HepG2 (cell line): ENCODE measurements around the gene CDT1. TPM values are rescaled to one million over a fixed set of nuclear protein-coding genes. Genes with fewer than 3 reads are reported as not detected.

Experiments used
- ATAC-seq: fragments of 200-7000 bp; cut with Tn5 transposase; 3 replicates; pipeline ENCODE4 v1.9.1; 2020; ENCODE audit warnings: mild to moderate bottlenecking, moderate library complexity
- BruUV-seq: library from RNA; stranded (reverse); fragments of 400-500 nt; replicated peaks from 2 replicates; lab custom pipeline; 2021; lab: Mats Ljungman, UMichigan
- CTCF ChIA-PET: fragments of 300-600 bp; formaldehyde crosslinking; extraction: SDS; loops from one replicate; lab custom pipeline; 2021; ENCODE audit warnings: low total read pairs, inconsistent platforms, low intra/inter-chr PET ratio; lab: Yijun Ruan, JAX
- POLR2A ChIA-PET: fragments of 350-600 bp; sonication (Branson Sonifier 250); formaldehyde crosslinking; loops from one replicate; lab custom pipeline; 2020; ENCODE audit warnings: antibody characterized with exemption, inconsistent platforms; lab: Yijun Ruan, JAX
- DNase-seq: peaks from one replicate; pipeline ENCODE4 v3.0.0-alpha.2; 2015; ENCODE audit warnings: low spot score
- FAIRE-seq: peaks from 3 replicates; lab custom pipeline; 2011; peaks lifted over from hg19 to GRCh38; lab: Jason Lieb, UNC
- H2AFZ ChIP-seq: one replicate; pipeline ENCODE4 v1.6.1; 2011; ENCODE audit warnings: low read length, inconsistent platforms
- H3K27ac ChIP-seq: fragments of 300-600 bp; 3 replicates; pipeline ENCODE4 v1.8.0; 2011; ENCODE audit warnings: mixed run types, mild to moderate bottlenecking, mixed read lengths, low read length, inconsistent platforms; ENCODE audit not compliant: insufficient read depth; ENCODE audit errors: extremely low read length
- H3K27me3 ChIP-seq, 2 experiments: fragments of 200-600 bp in 1 of 2; 2 replicates in 1 of 2; 3 replicates in 1 of 2; pipeline versions ENCODE4 v1.6.0 to v1.8.0; 2011; ENCODE audit warnings: low read length in 2 of 2, mild to moderate bottlenecking in 2 of 2, moderate library complexity in 2 of 2, inconsistent platforms in 1 of 2; ENCODE audit not compliant: insufficient read depth in 2 of 2, control insufficient read depth in 1 of 2
- H3K36me3 ChIP-seq, 2 experiments: fragments of 200-600 bp in 1 of 2; replicated peaks in 1 of 2; 2 replicates in 1 of 2; 3 replicates in 1 of 2; pipeline versions ENCODE4 v1.5.1 to v1.8.0; 2011; ENCODE audit warnings: low read length in 2 of 2, inconsistent platforms in 1 of 2; ENCODE audit not compliant: insufficient read depth in 2 of 2, control insufficient read depth in 1 of 2
- H3K4me1 ChIP-seq: 2 replicates; pipeline ENCODE4 v1.5.1; 2012; ENCODE audit warnings: low read length, inconsistent platforms; ENCODE audit not compliant: insufficient read depth
- H3K4me2 ChIP-seq: 2 replicates; pipeline ENCODE4 v1.6.0; 2011; ENCODE audit warnings: low read depth, low read length, inconsistent platforms
- H3K4me3 ChIP-seq, 3 experiments: fragments of 200-600 bp in 1 of 3; sonication (generic), shearing (Covaris generic) in 1 of 3; replicated peaks in 1 of 3; 2 replicates each; pipeline ENCODE4 v1.5.1; 2011 to 2016; ENCODE audit warnings: low read length in 3 of 3, inconsistent platforms in 2 of 3, low read depth in 2 of 3, mild to moderate bottlenecking in 2 of 3, control low read depth in 1 of 3, mixed read lengths in 1 of 3; ENCODE audit not compliant: insufficient read depth in 1 of 3
- H3K79me2 ChIP-seq: one replicate; pipeline ENCODE4 v1.6.1; 2011; ENCODE audit warnings: low read length, inconsistent platforms; ENCODE audit not compliant: insufficient read depth
- H3K9ac ChIP-seq: 2 replicates; pipeline ENCODE4 v1.6.0; 2011; ENCODE audit warnings: mild to moderate bottlenecking, low read depth, low read length, inconsistent platforms; ENCODE audit not compliant: insufficient read depth
- H3K9me3 ChIP-seq: 2 replicates; pipeline ENCODE4 v1.5.1; 2012; ENCODE audit warnings: mild to moderate bottlenecking, low read length
- H4K20me1 ChIP-seq: 2 replicates; pipeline ENCODE4 v1.6.0; 2011; ENCODE audit warnings: inconsistent platforms, mild to moderate bottlenecking, low read length, moderate library complexity; ENCODE audit not compliant: insufficient read depth
- ETV5 ChIP-seq: IDR thresholded peaks from 2 replicates; pipeline ENCODE4 v1.6.1; 2018; ENCODE audit warnings: missing biosample characterization, missing genetic modification reagents, inconsistent platforms, borderline replicate concordance
- POLR2A ChIP-seq, 2 experiments: IDR thresholded peaks; 2 replicates each; pipeline ENCODE4 v1.6.1; 2011; ENCODE audit warnings: low read depth in 2 of 2, low read length in 2 of 2, mild to moderate bottlenecking in 1 of 2, moderate library complexity in 1 of 2; ENCODE audit not compliant: insufficient read depth in 1 of 2
- TBX3 ChIP-seq: fragments of 450-650 bp; IDR thresholded peaks from 2 replicates; pipeline ENCODE4 v1.6.1; 2017; ENCODE audit warnings: antibody characterized with exemption, mild to moderate bottlenecking, inconsistent platforms, borderline replicate concordance
- ZFX ChIP-seq: sonication (generic); formaldehyde crosslinking; IDR thresholded peaks from 2 replicates; pipeline ENCODE4 v1.4.0; 2020; ENCODE audit warnings: mild to moderate bottlenecking, low read depth, missing genetic modification reagents, moderate library complexity
- WGBS: methylation state at CpG from one replicate; pipeline ENCODE4 v1.1.6; 2017; ENCODE audit warnings: low lambda C conversion rate; 5-methylcytosine and 5-hydroxymethylcytosine counted together
- in situ Hi-C: cut with HindIII; loops from 2 replicates; pipeline ENCODE4 v1.10.0; 2017; ENCODE audit warnings: low pct_unique_long_range_greater_than_20kb; ENCODE audit not compliant: extremely low pct_ligation_motif_present
- intact Hi-C: fragments of 100-400 bp; cut with micrococcal nuclease; formaldehyde crosslinking; loops from one replicate; pipeline ENCODE4 v1.10.0; 2022; ENCODE audit not compliant: unreplicated experiment
- polyA plus RNA-seq, 8 experiments: library from polyadenylated mRNA; depleted of rRNA in 3 of 8; stranded (reverse) in 7 of 8; unstranded in 1 of 8; fragments of >200 nt; fragmentation: Illumina TruSeq in 4 of 8; extraction: Trizol in 4 of 8; gene quantifications; 2 replicates each; pipeline versions ENCODE4 v1.2.1 to v1.2.3, GENCODE V29; 2011 to 2016; ENCODE audit warnings: low read depth in 4 of 8, missing spikeins in 1 of 8, mixed read lengths in 1 of 8; ENCODE audit not compliant: insufficient read depth in 1 of 8
- total RNA-seq, 5 experiments: library from RNA; depleted of rRNA; stranded (reverse); fragments of >200 nt; fragmentation: Illumina TruSeq; extraction: Trizol; gene quantifications; 2 replicates each; pipeline ENCODE4 v1.2.3, GENCODE V29; 2016; ENCODE audit warnings: low read depth in 1 of 5
- TF ChIP-seq, protein P1 (sequence below), 2 experiments: fragments of 450-650 bp in 1 of 2; sonication (generic) in 1 of 2; formaldehyde crosslinking in 1 of 2; IDR thresholded peaks; 2 replicates each; pipeline versions ENCODE4 v1.6.1 to v1.8.0; 2016 to 2022; ENCODE audit warnings: antibody characterized with exemption in 1 of 2, mild to moderate bottlenecking in 1 of 2, missing genetic modification reagents in 1 of 2
- TF ChIP-seq, protein P2 (sequence below): IDR thresholded peaks from 2 replicates; pipeline ENCODE4 v1.6.1; 2016; ENCODE audit warnings: mild to moderate bottlenecking, missing biosample characterization, missing genetic modification reagents
- TF ChIP-seq, protein P3 (sequence below): sonication (generic); formaldehyde crosslinking; IDR thresholded peaks from 2 replicates; pipeline ENCODE4 v1.8.0; 2022; ENCODE audit warnings: missing genetic modification reagents, mild to moderate bottlenecking, borderline replicate concordance
- TF ChIP-seq, protein P4 (sequence below): sonication (generic); formaldehyde crosslinking; IDR thresholded peaks from 2 replicates; pipeline ENCODE4 v1.5.0; 2020; ENCODE audit warnings: mild to moderate bottlenecking, missing genetic modification reagents

Gene CDT1
- total and polyA plus RNA-seq, 2 of the 13 experiments (the other 11 are each of a cell fraction or from before 2014, with no cell fraction given), result 23.1 to 23.8 TPM

DNA sequence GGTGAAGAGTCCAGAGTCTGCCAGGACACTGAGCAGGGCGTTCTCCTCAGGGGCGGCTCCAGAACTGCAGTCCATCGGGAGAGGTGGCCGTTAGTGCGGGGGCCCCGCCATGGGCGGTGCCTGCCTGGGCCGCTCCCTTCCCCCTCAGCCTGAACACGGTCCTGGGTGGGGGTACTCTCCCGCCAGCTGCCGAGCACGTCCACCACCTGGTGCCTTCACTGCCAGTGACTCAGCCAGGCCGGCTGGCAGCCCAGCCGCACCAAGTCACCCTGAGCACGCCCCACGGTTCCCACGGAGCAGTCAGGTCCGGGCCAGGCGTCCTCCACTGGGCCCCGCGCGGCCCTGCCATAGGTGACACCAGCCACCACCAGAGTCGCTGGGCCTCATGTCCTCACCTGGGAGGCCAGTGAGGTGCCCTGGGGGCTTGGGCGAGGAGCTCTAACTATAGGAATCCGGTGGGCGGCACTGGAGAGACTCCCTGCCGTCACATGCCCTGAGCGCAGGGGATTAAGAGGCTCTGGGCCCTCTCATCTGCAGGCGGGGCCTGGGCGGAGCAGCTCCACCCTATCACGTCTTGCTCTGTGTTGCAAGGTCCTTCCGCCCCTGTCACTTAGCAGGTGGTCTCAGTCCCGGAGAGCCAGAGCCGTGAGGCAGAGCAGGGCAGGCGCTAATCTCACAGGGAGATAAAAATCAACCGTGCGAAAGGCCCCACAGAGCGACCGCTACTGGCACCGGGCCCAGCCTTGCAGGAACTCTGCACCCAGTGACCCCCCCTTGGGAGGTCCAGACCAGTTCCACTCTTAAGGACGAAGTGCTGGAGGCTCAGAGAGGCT lies 32.9 kb upstream of the CDT1 start:
- intact Hi-C loops, result loop anchor here (1.0 to 2.0 kb wide), 2 partner anchors 14 to 22 kb away; partner anchors contain the start of gene PIEZO1
- in situ Hi-C loops, result no loop called here
- Histone ChIP-seq H3K79me2 (peaks cover 35% of the 10 kb centered on the region), H3K36me3 (peaks cover 0 to 4% of the 10 kb centered on the region in 2 experiments; a peak in 2 of 5 replicates), H3K9me3 (no peaks in the 10 kb centered on the region), H3K4me1 (peaks cover 36% of the 10 kb centered on the region), H3K4me2 (peak overlapping the region; percentile 43), H4K20me1 (peaks cover 16% of the 10 kb centered on the region; the same call in 1 of the 2 replicates), H3K4me3 (peak overlapping the region in 2 of 3 experiments; percentile 19 to 41; a peak in 3 of 6 replicates), H3K9ac (peak overlapping the region; percentile 32), H3K27ac (peak overlapping the region; percentile 26), H2AFZ (no peak overlapping the region), H3K27me3 (no peaks in the 10 kb centered on the region)
- POLR2A ChIA-PET, result interaction anchor here (1.0 to 1.6 kb wide), 6 partner anchors 9 to 40 kb away, joined by 3 to 8 read pairs (median 5); partner anchors contain the start of gene PIEZO1
- ATAC-seq (peak; percentile 64), DNase-seq (peak; percentile 81), FAIRE-seq (peak; percentile 86)
- 58% methylated on average over 21 of the region's 41 CpGs for WGBS
- CTCF ChIA-PET, result no interaction called here
- BruUV-seq, result no TSS peak
- TF ChIP-seq ETV5 (CRISPR knock-in tag) (peak; percentile 40), TBX3 (peak; percentile 15; the same call in 1 of the 2 replicates), POLR2A (IDR thresholded peaks at IDR 0.05; ENCODE audit: insufficient read depth in 1 of 2, low read depth in 2 of 2, low read length in 2 of 2) (0 out of 4 replicates have a peak, but pooled peaks of 1 of the 2 experiments have one; percentile 24), ZFX (CRISPR knock-in tag) (peak; percentile 52; the same call in 1 of the 2 replicates)
- TF ChIP-seq, protein P1, sequence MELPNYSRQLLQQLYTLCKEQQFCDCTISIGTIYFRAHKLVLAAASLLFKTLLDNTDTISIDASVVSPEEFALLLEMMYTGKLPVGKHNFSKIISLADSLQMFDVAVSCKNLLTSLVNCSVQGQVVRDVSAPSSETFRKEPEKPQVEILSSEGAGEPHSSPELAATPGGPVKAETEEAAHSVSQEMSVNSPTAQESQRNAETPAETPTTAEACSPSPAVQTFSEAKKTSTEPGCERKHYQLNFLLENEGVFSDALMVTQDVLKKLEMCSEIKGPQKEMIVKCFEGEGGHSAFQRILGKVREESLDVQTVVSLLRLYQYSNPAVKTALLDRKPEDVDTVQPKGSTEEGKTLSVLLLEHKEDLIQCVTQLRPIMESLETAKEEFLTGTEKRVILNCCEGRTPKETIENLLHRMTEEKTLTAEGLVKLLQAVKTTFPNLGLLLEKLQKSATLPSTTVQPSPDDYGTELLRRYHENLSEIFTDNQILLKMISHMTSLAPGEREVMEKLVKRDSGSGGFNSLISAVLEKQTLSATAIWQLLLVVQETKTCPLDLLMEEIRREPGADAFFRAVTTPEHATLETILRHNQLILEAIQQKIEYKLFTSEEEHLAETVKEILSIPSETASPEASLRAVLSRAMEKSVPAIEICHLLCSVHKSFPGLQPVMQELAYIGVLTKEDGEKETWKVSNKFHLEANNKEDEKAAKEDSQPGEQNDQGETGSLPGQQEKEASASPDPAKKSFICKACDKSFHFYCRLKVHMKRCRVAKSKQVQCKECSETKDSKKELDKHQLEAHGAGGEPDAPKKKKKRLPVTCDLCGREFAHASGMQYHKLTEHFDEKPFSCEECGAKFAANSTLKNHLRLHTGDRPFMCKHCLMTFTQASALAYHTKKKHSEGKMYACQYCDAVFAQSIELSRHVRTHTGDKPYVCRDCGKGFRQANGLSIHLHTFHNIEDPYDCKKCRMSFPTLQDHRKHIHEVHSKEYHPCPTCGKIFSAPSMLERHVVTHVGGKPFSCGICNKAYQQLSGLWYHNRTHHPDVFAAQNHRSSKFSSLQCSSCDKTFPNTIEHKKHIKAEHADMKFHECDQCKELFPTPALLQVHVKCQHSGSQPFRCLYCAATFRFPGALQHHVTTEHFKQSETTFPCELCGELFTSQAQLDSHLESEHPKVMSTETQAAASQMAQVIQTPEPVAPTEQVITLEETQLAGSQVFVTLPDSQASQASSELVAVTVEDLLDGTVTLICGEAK (IDR thresholded peaks at IDR 0.05), result no peak
- TF ChIP-seq, protein P1 (CRISPR knock-in tag; IDR thresholded peaks at IDR 0.05), result 0 out of 2 replicates have a peak, but pooled peaks have one; percentile 66
- TF ChIP-seq, protein P2, sequence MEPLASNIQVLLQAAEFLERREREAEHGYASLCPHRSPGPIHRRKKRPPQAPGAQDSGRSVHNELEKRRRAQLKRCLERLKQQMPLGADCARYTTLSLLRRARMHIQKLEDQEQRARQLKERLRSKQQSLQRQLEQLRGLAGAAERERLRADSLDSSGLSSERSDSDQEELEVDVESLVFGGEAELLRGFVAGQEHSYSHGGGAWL (CRISPR knock-in tag), result peak; percentile 32; the same call in 1 of the 2 replicates
- TF ChIP-seq, protein P3, sequence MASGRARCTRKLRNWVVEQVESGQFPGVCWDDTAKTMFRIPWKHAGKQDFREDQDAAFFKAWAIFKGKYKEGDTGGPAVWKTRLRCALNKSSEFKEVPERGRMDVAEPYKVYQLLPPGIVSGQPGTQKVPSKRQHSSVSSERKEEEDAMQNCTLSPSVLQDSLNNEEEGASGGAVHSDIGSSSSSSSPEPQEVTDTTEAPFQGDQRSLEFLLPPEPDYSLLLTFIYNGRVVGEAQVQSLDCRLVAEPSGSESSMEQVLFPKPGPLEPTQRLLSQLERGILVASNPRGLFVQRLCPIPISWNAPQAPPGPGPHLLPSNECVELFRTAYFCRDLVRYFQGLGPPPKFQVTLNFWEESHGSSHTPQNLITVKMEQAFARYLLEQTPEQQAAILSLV (CRISPR knock-in tag), result peak; percentile 50; the same call in 1 of the 2 replicates
- TF ChIP-seq, protein P4, sequence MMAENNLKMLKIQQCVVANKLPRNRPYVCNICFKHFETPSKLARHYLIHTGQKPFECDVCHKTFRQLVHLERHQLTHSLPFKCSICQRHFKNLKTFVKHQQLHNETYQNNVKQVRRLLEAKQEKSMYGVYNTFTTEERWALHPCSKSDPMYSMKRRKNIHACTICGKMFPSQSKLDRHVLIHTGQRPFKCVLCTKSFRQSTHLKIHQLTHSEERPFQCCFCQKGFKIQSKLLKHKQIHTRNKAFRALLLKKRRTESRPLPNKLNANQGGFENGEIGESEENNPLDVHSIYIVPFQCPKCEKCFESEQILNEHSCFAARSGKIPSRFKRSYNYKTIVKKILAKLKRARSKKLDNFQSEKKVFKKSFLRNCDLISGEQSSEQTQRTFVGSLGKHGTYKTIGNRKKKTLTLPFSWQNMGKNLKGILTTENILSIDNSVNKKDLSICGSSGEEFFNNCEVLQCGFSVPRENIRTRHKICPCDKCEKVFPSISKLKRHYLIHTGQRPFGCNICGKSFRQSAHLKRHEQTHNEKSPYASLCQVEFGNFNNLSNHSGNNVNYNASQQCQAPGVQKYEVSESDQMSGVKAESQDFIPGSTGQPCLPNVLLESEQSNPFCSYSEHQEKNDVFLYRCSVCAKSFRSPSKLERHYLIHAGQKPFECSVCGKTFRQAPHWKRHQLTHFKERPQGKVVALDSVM (CRISPR knock-in tag), result peak; percentile 51; the same call in 1 of the 2 replicates
